H9 (cell line): ENCODE data around the gene CFAP57. TPM values are rescaled to one million over a fixed set of nuclear protein-coding genes. Genes with fewer than 3 reads are reported as not detected.
"Not testable (repeated sequence)": the region's sequence is repeated elsewhere in the genome, so short reads cannot be mapped to it uniquely, and the experiment has no call there.

ENCODE experiments used
- DNase-seq: peaks from one replicate; pipeline ENCODE4 v3.0.0-alpha.2; 2017
- H2AFZ ChIP-seq: one replicate; pipeline ENCODE4 v1.6.1; 2013; ENCODE audit warnings: mild to moderate bottlenecking, low read length, control low read depth, moderate library complexity
- H2AK5ac ChIP-seq: 2 replicates; pipeline ENCODE4 v1.6.1; 2013; ENCODE audit warnings: low read length, control low read depth, mixed read lengths; ENCODE audit not compliant: insufficient read length
- H2BK120ac ChIP-seq: one replicate; pipeline ENCODE4 v1.6.1; 2013; ENCODE audit warnings: low read depth, mild to moderate bottlenecking, low read length, control low read depth, inconsistent platforms; ENCODE audit not compliant: poor library complexity, severe bottlenecking
- H2BK12ac ChIP-seq: 2 replicates; pipeline ENCODE4 v1.6.1; 2013; ENCODE audit warnings: low read length, control low read depth, mixed read lengths, low read depth; ENCODE audit not compliant: insufficient read length
- H2BK15ac ChIP-seq: 2 replicates; pipeline ENCODE4 v1.6.1; 2013; ENCODE audit warnings: low read depth, low read length, control low read depth
- H2BK20ac ChIP-seq: one replicate; pipeline ENCODE4 v1.6.1; 2013; ENCODE audit warnings: low read depth, mild to moderate bottlenecking, low read length, control low read depth, inconsistent platforms; ENCODE audit not compliant: poor library complexity, severe bottlenecking
- H2BK5ac ChIP-seq: 2 replicates; pipeline ENCODE4 v1.6.1; 2013; ENCODE audit warnings: low read length, control low read depth, mixed read lengths; ENCODE audit not compliant: insufficient read length
- H3K14ac ChIP-seq: 2 replicates; pipeline ENCODE4 v1.6.1; 2013; ENCODE audit warnings: low read length, control low read depth; ENCODE audit not compliant: insufficient read depth
- H3K18ac ChIP-seq: 2 replicates; pipeline ENCODE4 v1.6.1; 2013; ENCODE audit warnings: low read depth, mild to moderate bottlenecking, mixed read lengths, low read length, control low read depth; ENCODE audit not compliant: insufficient read length
- H3K23ac ChIP-seq: 2 replicates; pipeline ENCODE4 v1.6.1; 2013; ENCODE audit warnings: low read length, control low read depth, mixed read lengths, low read depth; ENCODE audit not compliant: insufficient read length
- H3K23me2 ChIP-seq: 2 replicates; pipeline ENCODE4 v1.6.1; 2013; ENCODE audit warnings: low read depth, mild to moderate bottlenecking, mixed read lengths, low read length, control low read depth; ENCODE audit not compliant: insufficient read length, poor library complexity, severe bottlenecking
- H3K27ac ChIP-seq: 2 replicates; pipeline ENCODE4 v1.5.1; 2013; ENCODE audit warnings: low read length, control low read depth, mixed read lengths, low read depth; ENCODE audit not compliant: insufficient read length
- H3K27me3 ChIP-seq: 2 replicates; pipeline ENCODE4 v1.6.1; 2013; ENCODE audit warnings: low read length, control low read depth, inconsistent platforms; ENCODE audit not compliant: insufficient read depth
- H3K4ac ChIP-seq: 2 replicates; pipeline ENCODE4 v1.6.1; 2013; ENCODE audit warnings: low read depth, mild to moderate bottlenecking, control low read depth, inconsistent platforms, low read length, moderate library complexity
- H3K4me1 ChIP-seq: 2 replicates; pipeline ENCODE4 v1.6.1; 2013; ENCODE audit warnings: low read length, control low read depth, inconsistent platforms; ENCODE audit not compliant: insufficient read depth
- H3K4me2 ChIP-seq: 2 replicates; pipeline ENCODE4 v1.6.1; 2013; ENCODE audit warnings: low read length, control low read depth, mixed read lengths; ENCODE audit not compliant: insufficient read length, insufficient read depth
- H3K56ac ChIP-seq: 2 replicates; pipeline ENCODE4 v1.6.1; 2013; ENCODE audit warnings: low read depth, mild to moderate bottlenecking, mixed read lengths, low read length, control low read depth; ENCODE audit not compliant: insufficient read length
- H3K79me1 ChIP-seq: 2 replicates; pipeline ENCODE4 v1.6.1; 2013; ENCODE audit warnings: low read depth, mild to moderate bottlenecking, moderate library complexity, low read length, control low read depth, inconsistent platforms; ENCODE audit not compliant: insufficient read depth, poor library complexity, severe bottlenecking
- H3K79me2 ChIP-seq: 2 replicates; pipeline ENCODE4 v1.6.1; 2013; ENCODE audit warnings: low read length, control low read depth, inconsistent platforms; ENCODE audit not compliant: insufficient read depth
- H3K9ac ChIP-seq: 2 replicates; pipeline ENCODE4 v1.6.1; 2013; ENCODE audit warnings: low read length, control low read depth, mixed read lengths; ENCODE audit not compliant: insufficient read length; ENCODE audit errors: extremely low read depth
- H3K9me3 ChIP-seq: one replicate; pipeline ENCODE4 v1.6.1; 2013; ENCODE audit warnings: low read depth, low read length, inconsistent platforms; ENCODE audit not compliant: control insufficient read depth
- H3T11ph ChIP-seq: one replicate; pipeline ENCODE4 v1.6.1; 2013; ENCODE audit warnings: mild to moderate bottlenecking, low read length, control low read depth, inconsistent platforms
- H4K20me1 ChIP-seq: one replicate; pipeline ENCODE4 v1.6.1; 2013; ENCODE audit not compliant: control insufficient read depth, insufficient read length, insufficient read depth
- H4K5ac ChIP-seq: 2 replicates; pipeline ENCODE4 v1.6.1; 2013; ENCODE audit warnings: low read depth, mild to moderate bottlenecking, mixed read lengths, low read length, control low read depth; ENCODE audit not compliant: insufficient read length
- H4K8ac ChIP-seq: replicated peaks from 2 replicates; pipeline ENCODE4 v1.6.1; 2013; ENCODE audit warnings: low read length, control low read depth, mixed read lengths, low read depth; ENCODE audit not compliant: insufficient read length
- H4K91ac ChIP-seq: 2 replicates; pipeline ENCODE4 v1.6.1; 2013; ENCODE audit warnings: low read depth, mild to moderate bottlenecking, moderate library complexity, mixed read lengths, low read length, control low read depth; ENCODE audit not compliant: insufficient read length
- H3K27ac Mint-ChIP-seq, 3 experiments: 2 replicates in 2 of 3; 3 replicates in 1 of 3; pipeline ENCODE4 v1.8.0; 2020 to 2021; ENCODE audit warnings: mixed read lengths in 3 of 3, mild to moderate bottlenecking in 1 of 3, moderate library complexity in 1 of 3
- H3K27me3 Mint-ChIP-seq: 2 replicates; pipeline ENCODE4 v1.8.0; 2021; ENCODE audit warnings: low read depth, mild to moderate bottlenecking, moderate library complexity, mixed read lengths
- H3K36me3 Mint-ChIP-seq, 3 experiments: 2 replicates in 2 of 3; 3 replicates in 1 of 3; pipeline ENCODE4 v1.8.0; 2020 to 2021; ENCODE audit warnings: low read depth in 3 of 3, mixed read lengths in 3 of 3; ENCODE audit not compliant: insufficient read depth in 1 of 3
- H3K4me1 Mint-ChIP-seq, 2 experiments: 2 replicates each; pipeline ENCODE4 v1.8.0; 2020; ENCODE audit warnings: mixed read lengths in 2 of 2
- H3K4me3 Mint-ChIP-seq, 2 experiments: 2 replicates in 1 of 2; 3 replicates in 1 of 2; pipeline ENCODE4 v1.8.0; 2020 to 2021; ENCODE audit warnings: mild to moderate bottlenecking in 2 of 2, mixed read lengths in 2 of 2, moderate library complexity in 1 of 2
- H3K9me3 Mint-ChIP-seq, 2 experiments: 2 replicates in 1 of 2; 3 replicates in 1 of 2; pipeline ENCODE4 v1.8.0; 2020; ENCODE audit warnings: mild to moderate bottlenecking in 2 of 2, mixed read lengths in 2 of 2, moderate library complexity in 1 of 2
- WGBS: extraction: QIAGEN DNeasy Blood & Tissue Kit; methylation state at CpG from one replicate; pipeline ENCODE4 v1.1.7; 2013; ENCODE audit warnings: missing lambda C conversion rate, low lambda C conversion rate, mixed read lengths; ENCODE audit not compliant: insufficient read length; ENCODE audit errors: extremely low coverage; 5-methylcytosine and 5-hydroxymethylcytosine counted together
- total RNA-seq: library from RNA; stranded (reverse); gene quantifications from 2 replicates; pipeline ENCODE4 v1.2.1, GENCODE V29; 2021
- TF ChIP-seq, protein P1 (sequence below): fragments of 200-600 bp; sonication (generic); conservative IDR thresholded peaks from 3 replicates; pipeline ENCODE4 v1.8.0; 2021; ENCODE audit warnings: antibody characterized with exemption, mild to moderate bottlenecking

The CFAP57 gene
- total RNA-seq, 1 experiment from 2014 or later: 0.33 TPM

DNA sequence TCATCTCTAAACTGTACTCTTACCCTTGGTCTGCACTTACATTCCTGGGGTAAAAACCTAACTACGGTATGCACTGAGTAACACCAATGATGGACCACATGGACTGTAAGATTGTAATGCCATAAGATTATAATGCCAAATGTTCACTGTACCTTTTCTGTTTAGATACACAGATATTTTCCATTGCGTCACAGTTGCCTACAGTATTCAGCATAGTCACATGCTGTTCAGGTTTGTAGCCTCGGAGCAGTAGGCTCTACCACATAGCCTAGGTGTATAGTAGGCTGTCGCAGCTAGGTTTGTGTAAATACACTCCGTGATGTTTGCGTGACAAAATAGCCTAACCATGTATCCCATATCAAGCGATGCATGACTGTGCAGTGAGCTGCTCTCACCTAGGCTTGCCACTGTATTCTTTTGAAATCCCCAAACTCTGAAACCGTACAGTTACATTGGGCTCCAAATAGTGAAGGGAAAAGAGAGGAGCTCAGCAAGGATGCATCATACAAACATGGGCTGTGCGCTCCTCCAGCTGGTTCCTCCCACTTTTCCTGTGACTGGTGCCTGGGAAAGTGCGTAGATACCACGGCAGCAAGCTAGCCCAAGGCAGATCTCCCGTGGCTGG lies 35.2 kb downstream of the CFAP57 start:
- no peak overlapping the region for H3K56ac ChIP-seq
- DNase-seq: peak; percentile 35
- no peaks in the 10 kb centered on the region; a peak in 1 of 7 replicates for H3K36me3 Mint-ChIP-seq
- H4K5ac ChIP-seq: peak overlapping the region; percentile 17
- H3K27me3 Mint-ChIP-seq: no peaks in the 10 kb centered on the region
- H3K79me1 ChIP-seq: no peaks in the 10 kb centered on the region
- H3K4me3 Mint-ChIP-seq: no peak overlapping the region; a peak in 1 of 5 replicates
- peak overlapping the region; percentile 58 for H3K18ac ChIP-seq
- peaks cover 2 to 3% of the 10 kb centered on the region in 2 experiments; a peak in 2 of 5 replicates for H3K9me3 Mint-ChIP-seq
- no peak overlapping the region for H2AFZ ChIP-seq
- H3K4me2 ChIP-seq: no peak overlapping the region
- H2BK15ac ChIP-seq: no peak overlapping the region
- H3K23ac ChIP-seq: no peak overlapping the region
- H2BK20ac ChIP-seq: peak overlapping the region; percentile 94
- peak overlapping the region in 2 of 3 experiments; percentile 45 to 83; a peak in 4 of 7 replicates for H3K27ac Mint-ChIP-seq
- H3K4me1 ChIP-seq: peaks cover 8% of the 10 kb centered on the region; the same call in 1 of the 2 replicates
- no peak overlapping the region for H3K4ac ChIP-seq
- peak overlapping the region; percentile 43 for H4K8ac ChIP-seq
- H3T11ph ChIP-seq: no peak overlapping the region
- peak overlapping the region; percentile 98 for H3K27ac ChIP-seq
- H2BK12ac ChIP-seq: peak overlapping the region; percentile 83
- H4K91ac ChIP-seq: no peak overlapping the region
- TF ChIP-seq, protein P1, sequence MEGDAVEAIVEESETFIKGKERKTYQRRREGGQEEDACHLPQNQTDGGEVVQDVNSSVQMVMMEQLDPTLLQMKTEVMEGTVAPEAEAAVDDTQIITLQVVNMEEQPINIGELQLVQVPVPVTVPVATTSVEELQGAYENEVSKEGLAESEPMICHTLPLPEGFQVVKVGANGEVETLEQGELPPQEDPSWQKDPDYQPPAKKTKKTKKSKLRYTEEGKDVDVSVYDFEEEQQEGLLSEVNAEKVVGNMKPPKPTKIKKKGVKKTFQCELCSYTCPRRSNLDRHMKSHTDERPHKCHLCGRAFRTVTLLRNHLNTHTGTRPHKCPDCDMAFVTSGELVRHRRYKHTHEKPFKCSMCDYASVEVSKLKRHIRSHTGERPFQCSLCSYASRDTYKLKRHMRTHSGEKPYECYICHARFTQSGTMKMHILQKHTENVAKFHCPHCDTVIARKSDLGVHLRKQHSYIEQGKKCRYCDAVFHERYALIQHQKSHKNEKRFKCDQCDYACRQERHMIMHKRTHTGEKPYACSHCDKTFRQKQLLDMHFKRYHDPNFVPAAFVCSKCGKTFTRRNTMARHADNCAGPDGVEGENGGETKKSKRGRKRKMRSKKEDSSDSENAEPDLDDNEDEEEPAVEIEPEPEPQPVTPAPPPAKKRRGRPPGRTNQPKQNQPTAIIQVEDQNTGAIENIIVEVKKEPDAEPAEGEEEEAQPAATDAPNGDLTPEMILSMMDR: no peak
- no peaks in the 10 kb centered on the region for H3K27me3 ChIP-seq
- no peaks in the 10 kb centered on the region for H3K9me3 ChIP-seq
- peak overlapping the region; percentile 48 for H3K14ac ChIP-seq
- peak overlapping the region; percentile 17 for H2BK5ac ChIP-seq
- peaks cover 15 to 22% of the 10 kb centered on the region in 2 experiments for H3K4me1 Mint-ChIP-seq
- H4K20me1 ChIP-seq: no peaks in the 10 kb centered on the region
- no peak overlapping the region for H3K9ac ChIP-seq
- no peak overlapping the region for H2BK120ac ChIP-seq
- H2AK5ac ChIP-seq: no peak overlapping the region
- WGBS: no CpG with 5 or more reads among the region's 12 CpGs
- H3K79me2 ChIP-seq: no peaks in the 10 kb centered on the region
- no peaks in the 10 kb centered on the region for H3K23me2 ChIP-seq

DNA sequence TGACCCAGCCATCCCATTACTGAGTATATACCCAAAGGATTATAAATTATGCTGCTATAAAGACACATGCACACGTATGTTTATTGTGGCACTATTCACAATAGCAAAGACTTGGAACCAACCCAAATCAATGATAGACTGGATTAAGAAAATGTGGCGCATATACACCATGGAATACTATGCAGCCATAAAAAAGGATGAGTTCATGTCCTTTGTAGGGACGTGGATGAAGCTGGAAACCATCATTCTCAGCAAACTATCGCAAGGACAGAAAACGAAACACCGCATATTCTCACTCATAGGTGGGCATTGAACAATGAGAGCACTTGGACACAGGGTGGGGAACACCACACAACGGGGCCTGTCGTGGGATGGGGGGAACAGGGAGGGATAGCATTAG lies 36.1 kb downstream of the CFAP57 start:
- H3K9me3 Mint-ChIP-seq, H3K18ac ChIP-seq, H3K4me3 Mint-ChIP-seq, H3K9me3 ChIP-seq, H3K27me3 ChIP-seq, H3K23me2 ChIP-seq, H4K20me1 ChIP-seq, H3K79me2 ChIP-seq, H4K91ac ChIP-seq, H2BK5ac ChIP-seq, H3K23ac ChIP-seq, H3K4ac ChIP-seq, H3K27ac ChIP-seq, H3K27ac Mint-ChIP-seq, H3K27me3 Mint-ChIP-seq, H3K4me1 ChIP-seq, H2BK120ac ChIP-seq, H3K4me2 ChIP-seq, H3K56ac ChIP-seq, H2BK12ac ChIP-seq, H2AK5ac ChIP-seq, H2AFZ ChIP-seq, H3K36me3 Mint-ChIP-seq, H3K9ac ChIP-seq, H4K5ac ChIP-seq, DNase-seq, H3T11ph ChIP-seq, H4K8ac ChIP-seq, H2BK20ac ChIP-seq, H3K79me1 ChIP-seq, H3K14ac ChIP-seq, H2BK15ac ChIP-seq: not testable (repeated sequence)
- peaks cover 15 to 22% of the 10 kb centered on the region in 2 experiments for H3K4me1 Mint-ChIP-seq
- WGBS: no CpG with 5 or more reads among the region's 8 CpGs
